Measurements from ENCODE around the gene USF1.

DNA sequence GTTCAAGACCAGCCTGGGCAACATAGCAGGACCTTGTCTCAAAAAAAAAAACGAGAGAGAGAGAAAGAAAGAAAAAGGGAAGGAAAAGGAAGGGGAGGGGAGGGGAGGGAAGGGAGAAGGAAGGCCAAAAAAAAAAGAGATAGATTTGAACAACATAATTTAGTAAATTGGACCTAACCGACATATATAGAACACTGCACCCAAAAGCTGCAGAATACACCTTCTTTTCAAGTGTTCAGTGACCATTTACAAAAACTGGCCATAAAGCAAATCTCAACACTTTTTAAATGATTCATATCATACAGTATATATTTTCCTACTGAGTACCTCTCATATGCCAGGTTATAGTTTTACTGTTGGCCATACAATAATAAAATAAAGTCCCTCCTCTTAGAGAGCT lies 13.9 kb downstream of the USF1 start:
- TF ChIP-seq GATA3 (IDR thresholded peaks at IDR 0.05; ENCODE audit: low read depth, low read length) = no peak
- TF ChIP-seq GATA2 (IDR thresholded peaks at IDR 0.05; ENCODE audit: low read depth, low read length) = no peak

All from SH-SY5Y (cell line).